ENCODE results near the gene ZNF266. TPM values are rescaled to one million over a fixed set of nuclear protein-coding genes. Genes with fewer than 3 reads are reported as not detected.

ZNF266 gene
- total and polyA plus RNA-seq, 10 of the 15 experiments (the other 5 are each of a cell fraction or from before 2014, with no cell fraction given) = 7.7 to 67.7 (median 25.0) TPM

- ChIA-PET POLR2A (no interaction called here), SMC1A (ENCODE audit: uncharacterized antibody, unreplicated experiment) (no interaction called here), RAD21 (ENCODE audit: unreplicated experiment) (no interaction called here), CTCF (no interaction called here)
- peaks cover 6 to 23% of the 10 kb centered on the region in 2 experiments for H3K36me3 ChIP-seq (ENCODE audit: control insufficient read depth in 2 of 2, insufficient read depth in 2 of 2, low read length in 1 of 2)
- H3K4me1 ChIP-seq (ENCODE audit: control insufficient read depth, insufficient read depth, low read length) = no peaks in the 10 kb centered on the region
- no peaks in the 10 kb centered on the region for H3K27me3 ChIP-seq (replicated peaks in 1 of 2; ENCODE audit: control insufficient read depth in 2 of 2, insufficient read depth in 2 of 2, low read length in 1 of 2)
- no peak for DNase-seq (ENCODE audit: low read depth, low spot score)
- ATAC-seq = no peak
- no peaks in the 10 kb centered on the region for H4K20me1 ChIP-seq (ENCODE audit: control insufficient read depth, insufficient read depth)
- TF ChIP-seq POLR2AphosphoS2 (IDR thresholded peaks at IDR 0.05; ENCODE audit: low read depth, low read length) = no peak
- TF ChIP-seq RB1 (IDR thresholded peaks at IDR 0.05; ENCODE audit: borderline replicate concordance) = no peak
- TF ChIP-seq SRF (IDR thresholded peaks at IDR 0.05; ENCODE audit: low read depth in 2 of 2, low read length in 2 of 2) = no peak
- TF ChIP-seq, protein P1, sequence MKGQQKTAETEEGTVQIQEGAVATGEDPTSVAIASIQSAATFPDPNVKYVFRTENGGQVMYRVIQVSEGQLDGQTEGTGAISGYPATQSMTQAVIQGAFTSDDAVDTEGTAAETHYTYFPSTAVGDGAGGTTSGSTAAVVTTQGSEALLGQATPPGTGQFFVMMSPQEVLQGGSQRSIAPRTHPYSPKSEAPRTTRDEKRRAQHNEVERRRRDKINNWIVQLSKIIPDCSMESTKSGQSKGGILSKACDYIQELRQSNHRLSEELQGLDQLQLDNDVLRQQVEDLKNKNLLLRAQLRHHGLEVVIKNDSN (IDR thresholded peaks at IDR 0.05; ENCODE audit: borderline replicate concordance, extremely low read length, insufficient read depth, low read depth, low read length) = no peak
- no peak for TF ChIP-seq NR2C1 (IDR thresholded peaks at IDR 0.05)
- TF ChIP-seq EED (IDR thresholded peaks at IDR 0.05; ENCODE audit: low read depth) = no peak
- TF ChIP-seq FOXM1 (IDR thresholded peaks at IDR 0.05; ENCODE audit: low read depth, low read length) = no peak
- TF ChIP-seq ASH2L (IDR thresholded peaks at IDR 0.05; ENCODE audit: borderline replicate concordance, low read depth) = no peak
- TF ChIP-seq MTA2 (IDR thresholded peaks at IDR 0.05; ENCODE audit: low read depth) = no peak
- TF ChIP-seq ZBED1 (IDR thresholded peaks at IDR 0.05; ENCODE audit: borderline replicate concordance) = no peak
- TF ChIP-seq ATF2 (IDR thresholded peaks at IDR 0.05; ENCODE audit: low read length) = no peak
- TF ChIP-seq MYC (IDR thresholded peaks at IDR 0.05; ENCODE audit: insufficient read depth, insufficient read length, insufficient replicate concordance, low read length, severe bottlenecking) = no peak
- no peak for TF ChIP-seq BCL11A (IDR thresholded peaks at IDR 0.05; ENCODE audit: low read depth, low read length)
- no peak for TF ChIP-seq NR2F1 (conservative IDR thresholded peaks at IDR 0.05)
- no peak for TF ChIP-seq PML (IDR thresholded peaks at IDR 0.05; ENCODE audit: low read length)
- no peak for TF ChIP-seq NFIC (IDR thresholded peaks at IDR 0.05; ENCODE audit: low read depth, low read length)
- in situ Hi-C loops (cut with MboI) (no loop called here), intact Hi-C loops (cut with micrococcal nuclease; ENCODE audit: unreplicated experiment) (no loop called here)
- H3K27ac ChIP-seq (ENCODE audit: control insufficient read depth, insufficient read depth) = no peak overlapping the region
- no peak overlapping the region for H2AFZ ChIP-seq (ENCODE audit: control insufficient read depth, low read depth, low read length)
- H3K4me3 ChIP-seq = no peak overlapping the region
- H3K9me3 ChIP-seq (replicated peaks; ENCODE audit: control insufficient read depth, insufficient read depth, low read length) = peaks cover 34% of the 10 kb centered on the region
- H3K9ac ChIP-seq (ENCODE audit: control insufficient read depth, insufficient read depth, low read length) = no peak overlapping the region
- no peak overlapping the region for H3K4me2 ChIP-seq (ENCODE audit: control insufficient read depth, insufficient read depth)
- H3K79me2 ChIP-seq (ENCODE audit: control insufficient read depth, insufficient read depth, low read length) = no peaks in the 10 kb centered on the region
- over 99% methylated on average over 14 of the region's 14 CpGs for WGBS (ENCODE audit: insufficient coverage, insufficient replicate concordance, low lambda C conversion rate, missing lambda C conversion rate)
- no peak for FAIRE-seq
- no TSS peak for BruUV-seq (replicated peaks)
These were observed 22.0 kb downstream of the ZNF266 start for GRCh38 chr19:9413240-9413954.

Data from GM12878 (cell line).